NCI-H1694 treated with DMSO at 0.1 percent for 48 hours (cell line): ENCODE results near the gene FNDC3A.
A peak's percentile ranks its signal among the peaks of the same experiment; 100 is the strongest.
"Not testable (repeated sequence)": the region's sequence is repeated elsewhere in the genome, so short reads cannot be mapped to it uniquely, and the experiment has no call there.

Source experiments
- DNase-seq: peaks from one replicate; lab custom pipeline; 2025; lab: John Stamatoyannopoulos, UW

FNDC3A gene

GRCh38 chr13:48977286-48977625 lies 1.5 kb downstream of the FNDC3A start:
- peak; percentile 42 for DNase-seq

DNA sequence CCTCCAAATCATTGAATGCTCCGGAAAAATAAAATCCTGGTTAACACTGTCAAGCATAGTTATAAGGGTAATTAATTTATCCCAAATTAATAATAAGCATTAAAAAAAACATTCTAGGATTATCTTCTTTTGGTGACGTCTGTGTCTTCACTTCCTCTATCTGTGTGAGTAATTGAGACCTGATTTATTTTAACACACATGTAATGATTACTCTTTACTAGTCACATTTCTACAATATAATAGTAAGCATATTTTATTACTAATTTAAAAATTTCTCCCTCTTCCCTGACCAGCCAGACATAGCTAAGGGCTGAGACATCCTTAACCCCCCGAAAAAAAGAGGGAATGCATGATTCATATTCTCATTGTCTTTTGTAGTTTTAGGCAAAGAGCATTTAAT lies 2.3 kb downstream of the FNDC3A start:
- DNase-seq: no peak

DNA sequence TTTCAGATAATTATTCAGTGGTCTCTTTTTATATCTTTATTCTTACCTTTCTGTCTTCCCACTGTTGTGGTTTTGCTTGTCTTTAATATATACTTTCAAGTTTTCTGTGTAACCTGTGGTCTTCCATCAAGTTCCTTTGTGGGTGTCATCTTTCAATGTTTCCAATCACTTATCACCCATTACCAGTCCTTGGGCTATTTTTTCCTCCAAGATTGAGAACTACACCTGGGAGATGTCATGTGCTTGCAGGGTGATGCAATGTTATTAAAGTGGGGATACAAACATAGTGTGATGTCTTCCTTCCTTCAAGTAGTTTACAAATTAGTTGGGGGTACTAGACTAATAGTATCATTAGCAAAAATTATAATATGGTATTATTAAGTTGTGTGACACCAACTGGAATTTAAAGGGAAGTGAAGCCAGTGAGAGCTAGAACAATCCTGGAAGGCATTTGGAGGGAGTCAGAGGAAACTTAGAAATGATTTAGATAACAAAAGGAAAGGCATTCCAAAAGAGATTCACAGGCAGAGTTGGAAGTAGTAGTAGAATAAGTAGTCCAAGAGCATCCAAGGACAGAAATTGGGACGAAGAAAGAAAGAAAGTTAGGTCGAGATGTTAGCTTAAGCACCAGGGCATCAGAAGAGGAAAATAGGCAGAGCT lies 3.4 kb downstream of the FNDC3A start:
- DNase-seq: no peak

DNA sequence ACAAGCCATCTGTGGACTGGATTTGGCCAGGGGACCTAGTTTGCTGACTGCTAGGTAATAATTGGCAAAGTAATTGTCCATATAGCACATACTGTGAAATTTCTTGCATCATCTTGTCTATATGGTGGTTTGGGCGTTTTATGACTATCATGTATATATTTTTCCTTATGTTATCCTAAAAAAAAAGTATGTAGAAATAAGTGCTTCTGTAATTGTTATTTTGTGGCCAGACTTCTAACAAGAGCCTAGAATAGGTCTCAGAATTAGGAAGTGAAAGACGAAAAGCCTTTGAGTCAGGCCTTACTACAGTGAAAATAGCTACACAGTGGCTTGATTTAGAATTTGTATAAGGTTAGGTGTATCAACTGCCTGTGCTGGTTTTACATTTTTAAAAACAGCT lies 4.2 kb downstream of the FNDC3A start:
- DNase-seq: no peak

- no peak for DNase-seq
These were observed 7.6 kb downstream of the FNDC3A start for GRCh38 chr13:48983331-48983730.

DNA sequence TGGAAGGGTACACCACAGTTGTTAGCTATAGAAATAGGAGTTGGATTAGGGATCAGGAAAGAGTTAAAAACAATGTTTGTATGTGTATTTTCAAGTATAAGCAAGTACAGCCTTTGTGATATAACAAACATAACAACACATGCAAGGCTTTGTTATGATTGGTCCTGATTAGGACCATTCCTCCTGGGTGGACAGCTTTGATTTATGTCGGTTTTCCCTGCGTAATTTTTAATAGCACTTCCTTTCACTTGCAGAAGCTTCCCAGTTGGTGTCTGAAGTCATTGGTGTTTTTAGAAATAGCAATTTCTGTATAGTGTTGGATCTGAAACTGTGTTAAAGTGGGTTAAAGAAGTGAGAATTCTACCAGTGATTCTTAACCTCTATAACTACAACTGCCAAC lies 10.0 kb downstream of the FNDC3A start:
- no peak for DNase-seq

GRCh38 chr13:48990900-48991299 lies 15.2 kb downstream of the FNDC3A start:
- DNase-seq: no peak

GRCh38 chr13:48993150-48993549 lies 17.4 kb downstream of the FNDC3A start:
- DNase-seq: no peak

DNA sequence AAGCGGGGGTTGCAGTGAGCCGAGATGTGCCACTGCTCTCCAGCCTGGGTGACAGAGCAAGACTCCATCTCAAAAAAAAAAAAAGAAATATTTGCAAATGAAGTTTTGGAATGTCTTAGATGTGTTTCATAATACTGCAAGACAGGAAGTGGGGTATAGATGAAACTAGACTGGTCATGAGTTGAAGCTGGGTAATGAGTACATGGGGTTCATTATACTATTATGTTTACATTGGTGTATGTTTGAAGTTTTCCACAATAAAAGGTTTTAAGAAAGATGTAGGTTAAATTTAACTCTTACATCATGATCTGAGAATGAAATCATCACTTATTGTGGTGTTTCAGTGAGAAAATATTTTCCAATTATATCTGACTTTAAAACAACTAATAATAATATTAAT lies 19.0 kb downstream of the FNDC3A start:
- DNase-seq: no peak

- DNase-seq: no peak
These were observed 23.1 kb downstream of the FNDC3A start for GRCh38 chr13:48998641-48999292.

GRCh38 chr13:49000247-49000646 lies 24.5 kb downstream of the FNDC3A start:
- DNase-seq: no peak

- DNase-seq: not testable (repeated sequence)
These were observed 43.4 kb downstream of the FNDC3A start for GRCh38 chr13:49018986-49019635.

- no peak for DNase-seq
These were observed 44.6 kb downstream of the FNDC3A start for GRCh38 chr13:49020328-49020727.

DNA sequence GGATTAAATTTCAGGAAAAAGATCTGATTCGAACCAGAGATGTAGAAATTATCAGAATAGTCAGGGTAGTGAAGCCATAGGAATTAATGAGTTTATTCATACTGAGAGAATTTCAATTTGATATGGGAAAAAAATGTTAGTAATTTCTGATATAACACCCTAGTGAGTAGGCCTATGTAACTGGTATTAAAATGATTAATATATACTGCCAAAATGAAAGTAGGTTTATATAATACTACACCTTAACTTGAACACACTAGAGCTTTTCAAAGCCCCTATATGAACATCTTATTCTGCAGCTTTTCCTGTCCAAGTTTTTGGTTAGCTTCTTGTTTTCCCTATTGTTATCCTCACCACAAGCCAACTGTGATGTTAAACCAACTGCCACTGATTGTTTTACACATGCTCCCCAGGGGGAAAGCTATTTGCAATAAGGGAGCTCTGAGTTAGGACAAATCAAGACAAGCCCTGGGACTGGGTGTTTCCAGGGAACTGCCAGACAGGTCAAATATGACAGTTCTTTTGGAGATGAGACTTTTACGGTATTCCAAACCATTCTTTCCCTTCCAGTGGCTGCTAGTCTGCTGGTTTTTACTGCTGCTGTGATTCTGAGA lies 45.3 kb downstream of the FNDC3A start:
- DNase-seq: no peak

DNA sequence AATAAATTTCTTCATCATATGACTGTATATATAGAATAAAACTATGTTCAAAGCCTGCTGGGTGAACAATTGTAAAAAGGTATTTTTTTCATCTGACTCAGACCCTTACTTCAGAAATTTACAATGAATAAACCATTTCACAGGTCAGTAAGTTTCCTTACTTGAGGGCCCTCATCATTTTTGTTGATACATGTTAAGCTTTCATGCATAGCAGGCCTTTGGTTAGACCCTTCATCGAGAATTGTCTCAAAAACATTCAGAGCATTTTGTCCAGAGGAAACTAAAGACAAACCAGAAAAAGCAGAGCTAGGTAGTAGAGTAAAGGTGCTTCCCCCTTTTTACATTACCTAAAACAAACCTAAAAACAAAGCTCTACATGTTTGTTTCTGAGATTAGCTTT lies 46.2 kb downstream of the FNDC3A start:
- no peak for DNase-seq

- no peak for DNase-seq
These were observed 46.9 kb downstream of the FNDC3A start for GRCh38 chr13:49022472-49023144.

DNA sequence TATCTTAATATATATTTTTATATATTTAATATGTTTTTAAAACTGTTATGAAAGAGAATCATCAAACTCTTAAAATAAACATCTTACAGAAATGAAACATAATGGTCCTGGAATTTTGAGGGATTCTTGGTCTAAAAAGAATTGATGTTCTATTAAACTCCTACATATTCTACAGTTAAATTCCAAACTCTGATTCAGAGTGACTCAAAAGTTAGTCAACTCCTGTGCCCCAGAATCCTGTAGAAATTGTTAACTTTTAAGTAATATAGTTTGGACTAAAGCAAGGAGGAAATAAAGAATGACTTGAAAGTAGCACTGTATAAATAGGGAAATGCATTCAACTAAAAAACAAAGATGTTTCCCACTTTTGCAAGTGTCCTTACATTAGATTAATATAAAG lies 47.7 kb downstream of the FNDC3A start:
- DNase-seq: no peak

DNA sequence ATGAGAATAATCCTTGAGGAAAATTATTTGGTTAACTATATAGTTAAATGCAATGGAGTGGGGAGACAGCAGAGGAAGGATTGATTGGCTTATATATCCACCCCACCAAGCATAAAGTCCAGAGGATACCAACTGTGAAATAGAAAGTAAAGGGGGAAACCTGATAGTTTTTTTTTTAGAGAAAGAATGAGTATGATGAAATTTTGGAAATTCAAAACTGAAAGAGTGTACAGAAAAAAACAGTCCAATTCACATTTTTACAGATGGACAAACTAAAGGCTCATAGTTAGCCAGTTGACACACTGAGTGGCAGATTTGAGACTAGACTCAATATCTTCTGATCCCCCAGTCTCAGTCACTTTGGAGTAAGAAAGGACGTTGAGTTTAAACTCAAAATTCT lies 51.1 kb downstream of the FNDC3A start:
- DNase-seq: no peak

GRCh38 chr13:49029570-49029969 lies 53.9 kb downstream of the FNDC3A start:
- no peak for DNase-seq

GRCh38 chr13:49030213-49030612 lies 54.5 kb downstream of the FNDC3A start:
- DNase-seq: no peak

DNA sequence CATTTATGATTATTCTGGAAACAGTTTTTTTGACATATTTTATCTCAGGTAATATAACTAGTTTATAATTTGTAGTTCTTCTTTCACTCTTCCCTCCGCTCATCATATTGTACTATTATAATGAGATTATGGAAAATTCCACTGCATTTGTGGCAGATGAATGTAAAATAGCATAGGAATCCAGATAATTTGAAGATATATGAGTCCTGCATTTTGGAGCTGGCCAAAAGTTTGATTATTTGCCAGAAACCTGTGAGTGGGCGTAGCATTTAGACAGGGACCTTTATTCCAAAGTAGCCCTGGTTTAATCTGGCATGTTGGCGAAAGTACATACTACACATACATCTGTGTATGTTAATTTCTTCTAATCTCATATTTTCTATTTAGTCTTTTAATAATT lies 65.2 kb downstream of the FNDC3A start:
- no peak for DNase-seq

DNA sequence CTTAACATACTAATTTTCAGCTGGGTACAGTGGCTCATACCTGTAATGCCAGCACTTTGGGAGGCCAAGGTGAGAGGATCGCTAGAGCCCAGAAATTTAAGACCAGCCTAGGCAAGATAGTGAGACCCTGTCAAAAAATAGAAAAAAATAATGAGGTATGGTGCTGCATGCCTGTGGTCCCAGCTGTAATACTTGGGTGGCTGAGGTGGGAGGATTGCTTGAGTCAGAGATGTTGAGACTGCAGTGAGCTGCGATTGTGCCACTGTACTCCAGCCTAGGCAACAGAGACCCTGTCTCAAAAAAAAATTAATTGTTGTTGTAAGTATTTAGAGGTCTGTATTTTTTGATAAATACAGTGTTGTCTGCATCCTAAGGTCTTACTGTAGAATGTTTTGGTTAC lies 66.8 kb downstream of the FNDC3A start:
- DNase-seq: no peak

GRCh38 chr13:49044008-49044407 lies 68.3 kb downstream of the FNDC3A start:
- no peak for DNase-seq
